ENCODE measurements around the gene CKMT1B. TPM values are rescaled to one million over a fixed set of nuclear protein-coding genes. Genes with fewer than 3 reads are reported as not detected.
"Not testable (repeated sequence)": the region's sequence is repeated elsewhere in the genome, so short reads cannot be mapped to it uniquely, and the experiment has no call there.

The CKMT1B gene
- total RNA-seq (not detected), polyA plus RNA-seq (not detected)

DNA sequence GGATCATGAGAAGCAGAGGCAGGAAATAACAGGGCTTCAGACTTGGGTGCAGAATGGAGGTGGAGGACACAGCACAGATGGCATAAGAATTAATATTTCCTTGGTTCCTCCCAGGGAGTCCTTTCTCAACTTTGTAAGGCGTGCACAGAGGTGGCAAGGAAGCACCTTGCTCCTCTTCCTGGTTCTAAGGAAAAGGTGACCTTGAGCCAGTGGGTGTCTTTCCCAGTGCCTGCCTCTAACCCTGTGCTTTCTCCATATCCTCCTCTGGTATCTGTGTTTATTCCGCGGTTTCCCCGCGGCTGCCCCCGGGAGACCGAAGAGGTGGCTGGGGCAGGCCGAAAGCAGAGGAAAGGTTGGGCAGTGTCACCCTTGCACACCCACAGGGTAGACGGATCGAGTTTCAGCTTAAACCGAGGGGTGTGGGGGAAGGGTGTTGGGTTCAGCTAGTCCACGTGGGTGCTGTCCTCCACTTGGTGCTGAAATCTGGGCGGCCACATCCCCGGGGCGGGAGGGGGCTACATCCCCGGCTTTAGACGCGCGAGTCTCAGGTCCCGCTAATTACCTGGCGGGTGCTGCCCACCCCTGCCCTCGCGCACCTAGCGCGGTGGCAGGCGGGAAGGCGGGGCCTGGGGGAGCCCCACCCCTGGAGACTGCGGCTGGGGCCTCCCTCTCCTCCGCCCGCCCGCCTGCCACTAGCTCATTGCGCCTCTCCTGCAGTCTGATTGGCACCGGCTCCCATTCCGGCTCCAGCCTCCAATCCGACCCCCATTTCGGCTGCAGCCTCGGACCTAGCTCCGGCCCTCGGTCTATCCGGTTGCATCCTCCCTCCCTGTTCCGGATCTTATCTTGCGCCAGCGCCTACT is at the start of gene CKMT1B:
TSS of gene CKMT1B (plus strand) at position 700 of the 863 bp plus-strand sequence. CDS start 192 bp downstream, outside the sequence.
- H3K27me3 Mint-ChIP-seq = peaks cover 10% of the 10 kb centered on the region
- H3K36me3 ChIP-seq (ENCODE audit: control insufficient read depth, insufficient read depth, low read length); H3K4me3 Mint-ChIP-seq; H3K9me3 ChIP-seq (ENCODE audit: control insufficient read depth in 2 of 2, low read length in 2 of 2); H3K4me1 Mint-ChIP-seq; H3K36me3 Mint-ChIP-seq; H3K27me3 ChIP-seq (ENCODE audit: control insufficient read depth, insufficient read depth, low read length); H3K27ac Mint-ChIP-seq; ATAC-seq (ENCODE audit: low read depth in 2 of 2); H3K4me3 ChIP-seq (ENCODE audit: low read depth, low read length); H3K27ac ChIP-seq (ENCODE audit: insufficient read depth, low read length, poor library complexity, severe bottlenecking); DNase-seq; H3K9me3 Mint-ChIP-seq; H3K4me1 ChIP-seq (ENCODE audit: control insufficient read depth, insufficient read depth, low read length, poor library complexity, severe bottlenecking): not testable (repeated sequence)

DNA sequence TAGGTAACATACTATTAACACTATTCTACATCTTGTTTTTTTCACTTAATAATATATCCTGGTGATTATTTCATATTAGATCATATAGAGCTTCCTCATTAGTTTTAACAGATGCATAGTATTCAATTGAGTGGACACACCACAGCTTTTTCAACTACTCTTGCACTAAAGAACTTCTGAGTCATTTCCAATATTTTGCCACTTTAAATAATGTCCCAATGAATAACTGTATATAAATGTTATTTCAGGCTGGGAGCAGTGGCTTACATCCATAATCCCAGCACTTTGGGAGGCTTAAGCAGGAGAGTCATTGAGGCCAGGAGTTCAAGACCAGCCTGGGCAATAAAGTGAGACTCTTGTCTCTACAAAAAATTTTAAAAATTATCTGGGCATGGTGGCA is 49.6 kb upstream of the CKMT1B start:
- no peaks in the 10 kb centered on the region for H3K27me3 ChIP-seq (ENCODE audit: control insufficient read depth, insufficient read depth, low read length)
- ATAC-seq (ENCODE audit: low read depth in 2 of 2) (no peak), DNase-seq (no peak)
- H3K27ac Mint-ChIP-seq = no peak overlapping the region
- no peak overlapping the region for H3K27ac ChIP-seq (ENCODE audit: insufficient read depth, low read length, poor library complexity, severe bottlenecking)
- H3K4me3 ChIP-seq (ENCODE audit: low read depth, low read length) = no peak overlapping the region
- H3K9me3 ChIP-seq (ENCODE audit: control insufficient read depth in 2 of 2, low read length in 2 of 2) = no peaks in the 10 kb centered on the region
- no peaks in the 10 kb centered on the region for H3K27me3 Mint-ChIP-seq
- no peaks in the 10 kb centered on the region for H3K4me1 ChIP-seq (ENCODE audit: control insufficient read depth, insufficient read depth, low read length, poor library complexity, severe bottlenecking)
- peaks cover 0 to 4% (median 0%) of the 10 kb centered on the region in 4 donors for H3K4me1 Mint-ChIP-seq
- H3K36me3 Mint-ChIP-seq = peaks cover 17% of the 10 kb centered on the region
- H3K36me3 ChIP-seq (ENCODE audit: control insufficient read depth, insufficient read depth, low read length) = no peaks in the 10 kb centered on the region
- H3K9me3 Mint-ChIP-seq = peaks cover 0 to 2% (median 0%) of the 10 kb centered on the region in 7 donors
- no peak overlapping the region for H3K4me3 Mint-ChIP-seq

DNA sequence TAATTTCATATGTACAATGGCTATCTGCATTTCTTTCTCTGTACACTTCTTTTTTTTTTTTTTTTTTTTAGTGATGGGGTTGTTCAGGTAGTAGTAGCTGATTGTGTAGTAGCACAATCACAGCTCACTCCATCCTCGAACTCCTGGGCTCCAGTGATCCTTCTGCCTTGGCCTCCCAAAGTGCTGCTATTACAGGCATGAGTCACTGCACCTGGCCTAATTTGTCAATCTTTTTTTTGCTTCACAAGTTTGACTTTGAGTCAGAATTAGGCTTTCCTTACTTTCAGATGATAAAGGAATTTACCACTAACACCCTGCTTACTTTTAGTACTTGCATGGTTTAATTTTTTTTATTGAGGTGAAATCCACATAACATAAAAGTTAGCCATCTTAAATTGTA is 48.4 kb upstream of the CKMT1B start:
- H3K4me1 ChIP-seq (ENCODE audit: control insufficient read depth, insufficient read depth, low read length, poor library complexity, severe bottlenecking) = no peaks in the 10 kb centered on the region
- H3K4me3 Mint-ChIP-seq = no peak overlapping the region
- H3K9me3 ChIP-seq (ENCODE audit: control insufficient read depth in 2 of 2, low read length in 2 of 2) = no peaks in the 10 kb centered on the region
- no peaks in the 10 kb centered on the region for H3K36me3 ChIP-seq (ENCODE audit: control insufficient read depth, insufficient read depth, low read length)
- H3K27me3 Mint-ChIP-seq = no peaks in the 10 kb centered on the region
- peaks cover 15% of the 10 kb centered on the region for H3K36me3 Mint-ChIP-seq
- no peak overlapping the region for H3K4me3 ChIP-seq (ENCODE audit: low read depth, low read length)
- H3K27ac ChIP-seq (ENCODE audit: insufficient read depth, low read length, poor library complexity, severe bottlenecking) = no peak overlapping the region
- DNase-seq (no peak), ATAC-seq (ENCODE audit: low read depth in 2 of 2) (no peak)
- no peak overlapping the region for H3K27ac Mint-ChIP-seq
- H3K27me3 ChIP-seq (ENCODE audit: control insufficient read depth, insufficient read depth, low read length) = no peaks in the 10 kb centered on the region
- peaks cover 0 to 2% (median 0%) of the 10 kb centered on the region in 7 donors for H3K9me3 Mint-ChIP-seq
- peaks cover 0 to 4% (median 0%) of the 10 kb centered on the region in 4 donors for H3K4me1 Mint-ChIP-seq

DNA sequence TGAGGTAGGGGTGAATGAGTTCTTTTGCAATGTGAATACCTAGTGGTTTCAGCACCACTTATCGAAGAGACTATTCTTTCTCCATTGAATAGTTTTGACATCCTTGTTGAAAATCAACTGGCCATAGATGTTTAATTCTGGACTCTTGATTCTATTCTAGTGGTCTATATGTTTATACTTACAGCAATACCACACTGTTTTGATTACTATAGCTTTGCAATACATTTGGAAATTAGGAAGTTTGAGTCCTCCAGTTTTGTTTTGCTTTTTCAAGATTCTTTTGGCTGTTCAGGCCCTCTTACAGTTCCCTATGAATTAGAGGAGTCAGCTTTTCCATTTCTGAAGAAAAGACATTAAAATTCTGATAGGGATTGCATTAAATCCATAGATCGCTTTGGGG is 46.3 kb upstream of the CKMT1B start:
- Mint-ChIP-seq H3K4me1 (peaks cover 0 to 4% (median 0%) of the 10 kb centered on the region in 4 donors), H3K27ac (no peak overlapping the region)
- DNase-seq = no peak

DNA sequence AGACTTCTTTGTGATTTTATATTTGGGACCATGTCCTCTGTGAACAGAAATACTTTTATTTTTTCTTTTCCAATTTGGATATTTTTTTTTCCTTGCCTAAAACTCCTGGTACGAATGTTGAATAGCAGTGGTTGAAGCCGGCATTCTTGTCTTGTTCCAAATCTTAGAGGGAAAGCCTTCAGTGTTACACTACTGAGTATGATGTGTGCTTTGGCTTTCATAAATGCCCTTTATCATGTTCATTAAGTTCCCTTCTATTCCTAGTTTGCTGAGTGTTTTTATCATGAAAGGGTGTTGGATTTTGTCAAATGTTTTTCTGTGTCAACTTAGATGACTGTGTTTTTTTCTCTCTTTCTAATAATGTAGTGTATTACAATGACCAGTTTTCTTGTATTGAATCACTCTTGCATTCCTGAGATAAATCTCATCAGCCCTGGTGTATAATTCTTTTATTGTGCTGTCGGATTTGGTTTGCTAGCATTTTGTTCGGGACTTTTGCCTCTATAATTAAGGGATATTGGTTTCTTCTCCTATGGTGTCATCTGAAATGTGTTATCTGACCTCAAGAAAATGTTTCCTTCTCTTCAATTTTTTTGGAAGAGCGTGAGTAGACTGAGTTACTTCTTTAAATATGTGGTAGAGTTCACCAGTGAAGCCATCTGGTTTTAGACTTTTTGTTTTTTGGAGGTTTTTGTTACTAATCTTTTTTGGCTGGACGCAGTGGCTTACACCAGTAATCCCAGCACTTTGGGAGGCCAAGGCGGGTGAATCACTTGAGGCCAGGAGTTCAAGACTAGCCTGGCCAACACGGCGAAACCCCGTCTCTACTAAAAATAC is 43.1 kb upstream of the CKMT1B start:
- H3K36me3 Mint-ChIP-seq = peaks cover 24% of the 10 kb centered on the region
- H3K4me3 Mint-ChIP-seq = no peak overlapping the region
- H3K9me3 Mint-ChIP-seq = peaks cover 0 to 2% (median 0%) of the 10 kb centered on the region in 7 donors
- Histone ChIP-seq H3K9me3 (ENCODE audit: control insufficient read depth in 2 of 2, low read length in 2 of 2) (no peaks in the 10 kb centered on the region), H3K36me3 (ENCODE audit: control insufficient read depth, insufficient read depth, low read length) (no peaks in the 10 kb centered on the region), H3K27ac (ENCODE audit: insufficient read depth, low read length, poor library complexity, severe bottlenecking) (no peak overlapping the region), H3K4me3 (ENCODE audit: low read depth, low read length) (no peak overlapping the region), H3K4me1 (ENCODE audit: control insufficient read depth, insufficient read depth, low read length, poor library complexity, severe bottlenecking) (no peaks in the 10 kb centered on the region), H3K27me3 (ENCODE audit: control insufficient read depth, insufficient read depth, low read length) (no peaks in the 10 kb centered on the region)
- H3K4me1 Mint-ChIP-seq = peaks cover 0 to 4% (median 0%) of the 10 kb centered on the region in 4 donors
- ATAC-seq (ENCODE audit: low read depth in 2 of 2) = no peak
- H3K27me3 Mint-ChIP-seq = no peaks in the 10 kb centered on the region
- no peak for DNase-seq
- no peak overlapping the region for H3K27ac Mint-ChIP-seq

More for the DNA sequence above, 46.3 kb upstream of the CKMT1B start:
- no peak overlapping the region for H3K4me3 Mint-ChIP-seq
- H3K4me3 ChIP-seq (ENCODE audit: low read depth, low read length) = no peak overlapping the region
- H3K27me3 ChIP-seq (ENCODE audit: control insufficient read depth, insufficient read depth, low read length) = no peaks in the 10 kb centered on the region
- H3K27me3 Mint-ChIP-seq = no peaks in the 10 kb centered on the region
- H3K4me1 ChIP-seq (ENCODE audit: control insufficient read depth, insufficient read depth, low read length, poor library complexity, severe bottlenecking) = no peaks in the 10 kb centered on the region
- H3K9me3 ChIP-seq (ENCODE audit: control insufficient read depth in 2 of 2, low read length in 2 of 2) = no peaks in the 10 kb centered on the region
- peaks cover 22% of the 10 kb centered on the region for H3K36me3 Mint-ChIP-seq
- ATAC-seq (ENCODE audit: low read depth in 2 of 2) = no peak
- H3K27ac ChIP-seq (ENCODE audit: insufficient read depth, low read length, poor library complexity, severe bottlenecking) = no peak overlapping the region
- H3K9me3 Mint-ChIP-seq = peaks cover 0 to 2% (median 0%) of the 10 kb centered on the region in 7 donors
- no peaks in the 10 kb centered on the region for H3K36me3 ChIP-seq (ENCODE audit: control insufficient read depth, insufficient read depth, low read length)

DNA sequence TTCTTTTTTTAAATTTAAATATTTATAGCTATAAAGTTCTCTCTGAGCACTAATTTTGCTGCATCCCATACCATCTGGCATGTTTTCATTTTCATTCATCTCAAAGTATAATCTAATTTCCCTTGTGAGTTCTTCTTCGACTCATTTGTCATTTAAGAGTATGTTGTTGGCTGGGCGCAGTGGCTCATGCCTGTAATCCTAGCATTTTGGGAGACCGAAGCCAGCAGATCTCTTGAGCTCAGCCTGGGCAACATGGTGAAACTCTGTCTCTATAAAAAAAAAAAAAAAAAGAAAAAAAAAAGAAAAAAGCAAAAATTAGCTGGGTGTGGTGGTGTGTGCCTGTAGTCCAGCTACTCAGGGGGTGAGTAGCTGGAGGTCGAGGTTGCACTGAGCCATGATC is 41.6 kb upstream of the CKMT1B start:
- H3K9me3 ChIP-seq (ENCODE audit: control insufficient read depth in 2 of 2, low read length in 2 of 2) = no peaks in the 10 kb centered on the region
- H3K4me3 Mint-ChIP-seq = no peak overlapping the region
- peaks cover 0 to 4% (median 0%) of the 10 kb centered on the region in 4 donors for H3K4me1 Mint-ChIP-seq
- H3K27me3 ChIP-seq (ENCODE audit: control insufficient read depth, insufficient read depth, low read length) = no peaks in the 10 kb centered on the region
- peaks cover 0 to 2% (median 0%) of the 10 kb centered on the region in 7 donors for H3K9me3 Mint-ChIP-seq
- H3K27ac Mint-ChIP-seq = no peak overlapping the region
- H3K4me1 ChIP-seq (ENCODE audit: control insufficient read depth, insufficient read depth, low read length, poor library complexity, severe bottlenecking) = no peaks in the 10 kb centered on the region
- H3K36me3 Mint-ChIP-seq = peaks cover 19% of the 10 kb centered on the region
- DNase-seq (no peak), ATAC-seq (ENCODE audit: low read depth in 2 of 2) (no peak)
- no peaks in the 10 kb centered on the region for H3K36me3 ChIP-seq (ENCODE audit: control insufficient read depth, insufficient read depth, low read length)
- H3K27ac ChIP-seq (ENCODE audit: insufficient read depth, low read length, poor library complexity, severe bottlenecking) = no peak overlapping the region
- no peak overlapping the region for H3K4me3 ChIP-seq (ENCODE audit: low read depth, low read length)
- H3K27me3 Mint-ChIP-seq = no peaks in the 10 kb centered on the region

DNA sequence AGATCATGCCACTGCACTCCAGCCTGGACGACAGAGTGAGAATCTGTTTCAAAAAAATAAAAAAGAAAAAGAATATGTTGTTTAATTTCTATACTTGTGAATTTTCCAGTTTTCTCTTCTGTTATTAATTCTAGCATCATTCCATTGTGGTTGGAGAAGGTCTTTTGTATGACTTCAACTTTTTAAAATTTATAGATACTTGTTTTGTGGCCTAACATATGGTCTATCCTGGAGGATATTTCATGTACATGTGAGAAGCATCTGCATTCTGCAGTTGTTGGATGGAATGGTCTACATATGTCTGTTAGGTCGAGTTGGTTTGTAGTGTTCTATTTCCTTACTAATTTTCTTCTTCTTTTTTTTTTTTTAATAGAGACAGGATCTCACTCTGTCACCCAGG is 40.8 kb upstream of the CKMT1B start:
- H3K36me3 ChIP-seq (ENCODE audit: control insufficient read depth, insufficient read depth, low read length) = no peaks in the 10 kb centered on the region
- H3K36me3 Mint-ChIP-seq = peaks cover 19% of the 10 kb centered on the region
- no peak overlapping the region for H3K27ac Mint-ChIP-seq
- H3K27ac ChIP-seq (ENCODE audit: insufficient read depth, low read length, poor library complexity, severe bottlenecking) = no peak overlapping the region
- H3K4me1 ChIP-seq (ENCODE audit: control insufficient read depth, insufficient read depth, low read length, poor library complexity, severe bottlenecking) = no peaks in the 10 kb centered on the region
- no peaks in the 10 kb centered on the region for H3K27me3 ChIP-seq (ENCODE audit: control insufficient read depth, insufficient read depth, low read length)
- DNase-seq (no peak), ATAC-seq (ENCODE audit: low read depth in 2 of 2) (no peak)
- H3K4me3 ChIP-seq (ENCODE audit: low read depth, low read length) = no peak overlapping the region
- H3K9me3 ChIP-seq (ENCODE audit: control insufficient read depth in 2 of 2, low read length in 2 of 2) = no peaks in the 10 kb centered on the region
- H3K27me3 Mint-ChIP-seq = no peaks in the 10 kb centered on the region
- peaks cover 0 to 4% (median 0%) of the 10 kb centered on the region in 4 donors for H3K4me1 Mint-ChIP-seq
- H3K9me3 Mint-ChIP-seq = peaks cover 0 to 2% (median 0%) of the 10 kb centered on the region in 7 donors
- no peak overlapping the region for H3K4me3 Mint-ChIP-seq
